PC-3 (cell line): ENCODE measurements around the gene CEP63.

Experiments used
- EZH2phosphoT487 ChIP-seq: fragments of 300-600 bp; sonication (generic); IDR thresholded peaks from 2 replicates; pipeline ENCODE4 v1.6.1; 2018; ENCODE audit warnings: mild to moderate bottlenecking, antibody characterized with exemption, low read length, borderline replicate concordance
- TF ChIP-seq, protein P1 (sequence below): fragments of 300-600 bp; sonication (generic); conservative IDR thresholded peaks from 2 replicates; pipeline ENCODE4 v1.5.1; 2017; ENCODE audit warnings: antibody characterized with exemption, low read depth, mild to moderate bottlenecking, low read length

DNA sequence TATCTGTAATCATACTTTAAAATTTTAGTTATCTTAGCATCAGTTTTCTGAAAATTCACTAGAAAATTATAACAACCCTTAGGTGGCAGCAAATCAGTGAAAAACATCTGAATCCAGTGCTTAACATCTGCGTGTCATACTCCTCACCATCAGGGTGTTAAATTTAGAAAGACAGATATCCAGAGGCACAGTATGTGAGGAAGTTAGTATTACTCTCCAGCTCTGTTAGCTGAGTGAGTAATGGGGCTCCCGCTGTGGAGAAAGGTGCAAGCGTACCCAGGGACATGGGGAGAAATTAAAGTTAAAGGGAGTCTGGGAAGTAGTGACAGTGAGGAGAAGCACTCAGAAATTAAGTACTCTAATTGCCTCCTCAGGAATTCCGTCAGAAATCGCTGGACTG lies 50.9 kb downstream of the CEP63 start:
- TF ChIP-seq, protein P1, sequence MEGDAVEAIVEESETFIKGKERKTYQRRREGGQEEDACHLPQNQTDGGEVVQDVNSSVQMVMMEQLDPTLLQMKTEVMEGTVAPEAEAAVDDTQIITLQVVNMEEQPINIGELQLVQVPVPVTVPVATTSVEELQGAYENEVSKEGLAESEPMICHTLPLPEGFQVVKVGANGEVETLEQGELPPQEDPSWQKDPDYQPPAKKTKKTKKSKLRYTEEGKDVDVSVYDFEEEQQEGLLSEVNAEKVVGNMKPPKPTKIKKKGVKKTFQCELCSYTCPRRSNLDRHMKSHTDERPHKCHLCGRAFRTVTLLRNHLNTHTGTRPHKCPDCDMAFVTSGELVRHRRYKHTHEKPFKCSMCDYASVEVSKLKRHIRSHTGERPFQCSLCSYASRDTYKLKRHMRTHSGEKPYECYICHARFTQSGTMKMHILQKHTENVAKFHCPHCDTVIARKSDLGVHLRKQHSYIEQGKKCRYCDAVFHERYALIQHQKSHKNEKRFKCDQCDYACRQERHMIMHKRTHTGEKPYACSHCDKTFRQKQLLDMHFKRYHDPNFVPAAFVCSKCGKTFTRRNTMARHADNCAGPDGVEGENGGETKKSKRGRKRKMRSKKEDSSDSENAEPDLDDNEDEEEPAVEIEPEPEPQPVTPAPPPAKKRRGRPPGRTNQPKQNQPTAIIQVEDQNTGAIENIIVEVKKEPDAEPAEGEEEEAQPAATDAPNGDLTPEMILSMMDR, result no peak
- no peak for TF ChIP-seq EZH2phosphoT487
